Suprapubic skin (tissue), 4 donors: ENCODE results near the gene PHF12. TPM values are rescaled to one million over a fixed set of nuclear protein-coding genes. Genes with fewer than 3 reads are reported as not detected.
"Not testable (repeated sequence)": the region's sequence is repeated elsewhere in the genome, so short reads cannot be mapped to it uniquely, and the experiment has no call there.

Source experiments
- DNase-seq, 2 donors: peaks; one replicate each; pipeline ENCODE4 v3.0.0-alpha.2; 2019; ENCODE audit warnings: low spot score in 2 of 2
- H3K27ac ChIP-seq: fragments of 200-600 bp; sonication (generic); one replicate; pipeline ENCODE4 v1.5.1; 2019
- H3K27me3 ChIP-seq: fragments of 200-600 bp; sonication (generic); one replicate; pipeline ENCODE4 v1.5.1; 2019
- H3K36me3 ChIP-seq: fragments of 200-600 bp; sonication (generic); one replicate; pipeline ENCODE4 v1.5.1; 2019
- H3K4me1 ChIP-seq: fragments of 200-600 bp; sonication (generic); one replicate; pipeline ENCODE4 v1.5.1; 2019
- H3K4me3 ChIP-seq: fragments of 200-600 bp; sonication (generic); one replicate; pipeline ENCODE4 v1.5.1; 2019; ENCODE audit warnings: mild to moderate bottlenecking
- H3K9me3 ChIP-seq: fragments of 200-600 bp; sonication (generic); one replicate; pipeline ENCODE4 v1.5.1; 2019
- CTCF ChIP-seq, 2 donors: fragments of 200-600 bp in 1 of 2; fragments of 450-650 bp in 1 of 2; sonication (generic) in 1 of 2; IDR thresholded peaks; one replicate each; pipeline ENCODE4 v1.5.1; 2016 to 2019; ENCODE audit warnings: antibody characterized with exemption in 2 of 2, mild to moderate bottlenecking in 1 of 2, moderate library complexity in 1 of 2
- EP300 ChIP-seq: sonication (generic); formaldehyde crosslinking; IDR thresholded peaks from one replicate; pipeline ENCODE4 v1.6.1; 2017; ENCODE audit warnings: antibody characterized with exemption
- POLR2A ChIP-seq, 2 donors: fragments of 450-650 bp; IDR thresholded peaks; one replicate each; pipeline ENCODE4 v1.6.1; 2017; ENCODE audit warnings: antibody characterized with exemption in 2 of 2, mild to moderate bottlenecking in 2 of 2, moderate library complexity in 2 of 2
- POLR2AphosphoS5 ChIP-seq, 3 donors: sonication (generic); formaldehyde crosslinking; IDR thresholded peaks; one replicate each; pipeline ENCODE4 v1.6.1; 2017; ENCODE audit warnings: antibody characterized with exemption in 3 of 3
- WGBS: methylation state at CpG from one replicate; pipeline ENCODE4 v1.1.5; 2018; 5-methylcytosine and 5-hydroxymethylcytosine counted together
- total RNA-seq, 4 donors: library from RNA; depleted of rRNA; stranded (reverse); fragments of >200 nt; gene quantifications; one replicate each; pipeline ENCODE4 v1.1.0, GENCODE V29; 2016

The PHF12 gene
- total RNA-seq, 4 donors from 2014 or later = 24.4 to 80.9 (median 35.4) TPM

GRCh38 chr17:28937044-28937729, 14.1 kb downstream of the PHF12 start:
- Histone ChIP-seq H3K4me3 (no peak overlapping the region), H3K27ac (no peak overlapping the region), H3K4me1 (peaks cover 51% of the 10 kb centered on the region), H3K9me3 (no peaks in the 10 kb centered on the region), H3K36me3 (no peaks in the 10 kb centered on the region), H3K27me3 (no peaks in the 10 kb centered on the region)
- no peak for TF ChIP-seq EP300
- no peak for TF ChIP-seq CTCF (IDR thresholded peaks at IDR 0.05)
- no peak for TF ChIP-seq POLR2A (IDR thresholded peaks at IDR 0.05)
- TF ChIP-seq POLR2AphosphoS5 (IDR thresholded peaks at IDR 0.05) = no peak
- 58% methylated on average over 5 of the region's 5 CpGs for WGBS
- DNase-seq = no peak

- Histone ChIP-seq H3K9me3 (no peaks in the 10 kb centered on the region), H3K27me3 (no peaks in the 10 kb centered on the region), H3K27ac (no peak overlapping the region), H3K36me3 (no peaks in the 10 kb centered on the region), H3K4me3 (no peak overlapping the region), H3K4me1 (peaks cover 43% of the 10 kb centered on the region)
- DNase-seq = no peak
- 95% methylated on average over 8 of the region's 8 CpGs for WGBS
- TF ChIP-seq EP300 (no peak), CTCF (IDR thresholded peaks at IDR 0.05) (no peak), POLR2AphosphoS5 (IDR thresholded peaks at IDR 0.05) (no peak), POLR2A (IDR thresholded peaks at IDR 0.05) (no peak)
Measured at GRCh38 chr17:28935744-28936460, 15.4 kb downstream of the PHF12 start.

GRCh38 chr17:28934508-28934907, 16.8 kb downstream of the PHF12 start:
- DNase-seq, H3K4me3 ChIP-seq, H3K27ac ChIP-seq, H3K36me3 ChIP-seq, H3K27me3 ChIP-seq, H3K9me3 ChIP-seq: not testable (repeated sequence)
- H3K4me1 ChIP-seq = peaks cover 30% of the 10 kb centered on the region
- 97% methylated on average over 8 of the region's 8 CpGs for WGBS

- DNase-seq = no peak
- H3K27ac ChIP-seq = no peak overlapping the region
- TF ChIP-seq EP300 (no peak), CTCF (IDR thresholded peaks at IDR 0.05) (no peak)
- no peaks in the 10 kb centered on the region for H3K27me3 ChIP-seq
- H3K9me3 ChIP-seq = no peaks in the 10 kb centered on the region
- peaks cover 4% of the 10 kb centered on the region for H3K36me3 ChIP-seq
- 95% methylated on average over 2 of the region's 2 CpGs for WGBS
- no peaks in the 10 kb centered on the region for H3K4me1 ChIP-seq
- no peak overlapping the region for H3K4me3 ChIP-seq
Measured at GRCh38 chr17:28929787-28930186, 21.5 kb downstream of the PHF12 start.

- TF ChIP-seq POLR2A (IDR thresholded peaks at IDR 0.05) = no peak
- 71% methylated on average over 2 of the region's 2 CpGs for WGBS
- H3K36me3 ChIP-seq = peaks cover 19% of the 10 kb centered on the region
- no peak for DNase-seq
- H3K4me1 ChIP-seq = no peaks in the 10 kb centered on the region
- no peak overlapping the region for H3K4me3 ChIP-seq
- no peaks in the 10 kb centered on the region for H3K9me3 ChIP-seq
- H3K27me3 ChIP-seq = no peaks in the 10 kb centered on the region
- H3K27ac ChIP-seq = no peak overlapping the region
Measured at GRCh38 chr17:28928061-28928460, 23.3 kb downstream of the PHF12 start.

- H3K4me1 ChIP-seq = no peaks in the 10 kb centered on the region
- no peak overlapping the region for H3K4me3 ChIP-seq
- DNase-seq = no peak
Measured at GRCh38 chr17:28926786-28927185, 24.5 kb downstream of the PHF12 start.

More at GRCh38 chr17:28926786-28927185, 24.5 kb downstream of the PHF12 start:
- TF ChIP-seq CTCF (IDR thresholded peaks at IDR 0.05) = no peak
- TF ChIP-seq POLR2A (IDR thresholded peaks at IDR 0.05) = no peak
- no peak for TF ChIP-seq POLR2AphosphoS5 (IDR thresholded peaks at IDR 0.05)
- TF ChIP-seq EP300 = no peak
- 93% methylated on average over 4 of the region's 4 CpGs for WGBS
- Histone ChIP-seq H3K9me3 (no peaks in the 10 kb centered on the region), H3K27me3 (no peaks in the 10 kb centered on the region), H3K36me3 (peaks cover 32% of the 10 kb centered on the region), H3K27ac (no peak overlapping the region)
